Measurements from ENCODE around the gene PTPRZ1.

- TF ChIP-seq ETV5 (CRISPR knock-in tag; IDR thresholded peaks at IDR 0.05; ENCODE audit: borderline replicate concordance) (no peak), CTCF (CRISPR knock-in tag; IDR thresholded peaks at IDR 0.05) (no peak)
Observed at GRCh38 chr7:122063146-122063545, 190.2 kb downstream of the PTPRZ1 start.
